Measurements from ENCODE around the gene SLC25A6.
"Not testable (repeated sequence)": the region's sequence is repeated elsewhere in the genome, so short reads cannot be mapped to it uniquely, and the experiment has no call there.

The SLC25A6 gene

GRCh38 chrX:1351981-1352714 lies 39.8 kb downstream of the SLC25A6 start:
- no peak for DNase-seq

GRCh38 chrX:1349606-1350005 lies 42.3 kb downstream of the SLC25A6 start:
- DNase-seq: not testable (repeated sequence)

GRCh38 chrX:1341545-1342184 lies 50.2 kb downstream of the SLC25A6 start:
- no peak for DNase-seq

GRCh38 chrX:1336948-1337779 lies 54.7 kb downstream of the SLC25A6 start:
- DNase-seq: no peak

- DNase-seq: no peak
Measured at GRCh38 chrX:1336331-1336943, 55.5 kb downstream of the SLC25A6 start, which contains the start of gene IL3RA. IL3RA (plus strand) TSS chrX:1336785; CDS start chrX:1341766, 4,981 bp downstream.
